Gastrocnemius medialis (tissue), 4 donors: ENCODE measurements around the gene CALN1. TPM values are rescaled to one million over a fixed set of nuclear protein-coding genes. Genes with fewer than 3 reads are reported as not detected.

Source experiments
- ATAC-seq, 2 donors: fragments of 150-250 bp; one replicate each; pipeline ENCODE4 v1.9.1; 2016
- DNase-seq, 2 donors: peaks; one replicate each; pipeline ENCODE4 v3.0.0-alpha.2; 2019
- H3K27ac ChIP-seq, 4 donors: fragments of 200-600 bp; sonication (generic); 1 replicate in 1 of 4; 2 replicates in 3 of 4; pipeline ENCODE4 v1.5.1; 2016 to 2018; ENCODE audit warnings: mild to moderate bottlenecking in 2 of 4, moderate library complexity in 1 of 4
- H3K27me3 ChIP-seq, 3 donors: fragments of 200-600 bp; sonication (generic) in 2 of 3; 1 replicate in 1 of 3; 2 replicates in 2 of 3; pipeline versions ENCODE4 v1.5.1 to v1.6.0; 2016 to 2019; ENCODE audit warnings: mild to moderate bottlenecking in 1 of 3, moderate library complexity in 1 of 3
- H3K36me3 ChIP-seq, 2 donors: fragments of 200-600 bp; sonication (generic) in 1 of 2; one replicate each; pipeline ENCODE4 v1.5.1; 2017 to 2018
- H3K4me1 ChIP-seq, 2 donors: fragments of 200-600 bp; sonication (generic) in 1 of 2; one replicate each; pipeline ENCODE4 v1.5.1; 2016 to 2017; ENCODE audit warnings: mild to moderate bottlenecking in 2 of 2
- H3K4me3 ChIP-seq, 4 donors: fragments of 200-600 bp; sonication (generic) in 3 of 4; 1 replicate in 1 of 4; 2 replicates in 3 of 4; pipeline ENCODE4 v1.5.1; 2016 to 2019; ENCODE audit warnings: mild to moderate bottlenecking in 2 of 4
- H3K9me3 ChIP-seq, 3 donors: fragments of 200-600 bp; sonication (generic) in 2 of 3; 1 replicate in 1 of 3; 2 replicates in 2 of 3; pipeline ENCODE4 v1.5.1; 2016 to 2019
- POLR2A ChIP-seq, 2 donors: fragments of 450-650 bp; IDR thresholded peaks; one replicate each; pipeline ENCODE4 v1.6.1; 2017; ENCODE audit warnings: antibody characterized with exemption in 2 of 2, mild to moderate bottlenecking in 2 of 2, moderate library complexity in 2 of 2
- in situ Hi-C, 4 donors: fragments of 200-750 bp; cut with MboI; loops; one replicate each; pipeline versions ENCODE4 v1.15.0 to v1.8.0; 2017; ENCODE audit warnings: low sequenced_read_pairs in 4 of 4
- intact Hi-C: fragments of 100-400 bp; cut with DNase I; formaldehyde crosslinking; loops from one replicate; pipeline ENCODE4 v1.15.1; 2023; ENCODE audit warnings: low total_unique reads
- total RNA-seq, 4 donors: library from RNA; depleted of rRNA; stranded (reverse); fragments of >200 nt; gene quantifications; one replicate each; pipeline versions ENCODE4 v1.1.0 to v1.2.3, GENCODE V29; 2016
- TF ChIP-seq, protein P1 (sequence below), 5 experiments: fragments of 450-650 bp in 3 of 5; fragments of 200-600 bp in 2 of 5; sonication (generic) in 2 of 5; IDR thresholded peaks in 4 of 5; conservative IDR thresholded peaks in 1 of 5; 1 replicate in 4 of 5; 2 replicates in 1 of 5; pipeline ENCODE4 v1.5.1; 2016 to 2019; ENCODE audit warnings: antibody characterized with exemption in 5 of 5, mild to moderate bottlenecking in 3 of 5, moderate library complexity in 3 of 5

Gene CALN1
- total RNA-seq, 4 donors from 2014 or later = not detected

- Histone ChIP-seq H3K36me3 (no peaks in the 10 kb centered on the region), H3K4me1 (no peaks in the 10 kb centered on the region), H3K27me3 (no peaks in the 10 kb centered on the region), H3K27ac (no peak overlapping the region), H3K4me3 (no peak overlapping the region), H3K9me3 (no peaks in the 10 kb centered on the region)
- in situ Hi-C loops = no loop called here
- DNase-seq (no peak), ATAC-seq (no peak)
- no peak for TF ChIP-seq POLR2A (IDR thresholded peaks at IDR 0.05)
- TF ChIP-seq, protein P1, sequence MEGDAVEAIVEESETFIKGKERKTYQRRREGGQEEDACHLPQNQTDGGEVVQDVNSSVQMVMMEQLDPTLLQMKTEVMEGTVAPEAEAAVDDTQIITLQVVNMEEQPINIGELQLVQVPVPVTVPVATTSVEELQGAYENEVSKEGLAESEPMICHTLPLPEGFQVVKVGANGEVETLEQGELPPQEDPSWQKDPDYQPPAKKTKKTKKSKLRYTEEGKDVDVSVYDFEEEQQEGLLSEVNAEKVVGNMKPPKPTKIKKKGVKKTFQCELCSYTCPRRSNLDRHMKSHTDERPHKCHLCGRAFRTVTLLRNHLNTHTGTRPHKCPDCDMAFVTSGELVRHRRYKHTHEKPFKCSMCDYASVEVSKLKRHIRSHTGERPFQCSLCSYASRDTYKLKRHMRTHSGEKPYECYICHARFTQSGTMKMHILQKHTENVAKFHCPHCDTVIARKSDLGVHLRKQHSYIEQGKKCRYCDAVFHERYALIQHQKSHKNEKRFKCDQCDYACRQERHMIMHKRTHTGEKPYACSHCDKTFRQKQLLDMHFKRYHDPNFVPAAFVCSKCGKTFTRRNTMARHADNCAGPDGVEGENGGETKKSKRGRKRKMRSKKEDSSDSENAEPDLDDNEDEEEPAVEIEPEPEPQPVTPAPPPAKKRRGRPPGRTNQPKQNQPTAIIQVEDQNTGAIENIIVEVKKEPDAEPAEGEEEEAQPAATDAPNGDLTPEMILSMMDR (IDR thresholded peaks at IDR 0.05 in 4 of 5, conservative IDR thresholded peaks at IDR 0.05 in 1 of 5) = no peak
- intact Hi-C loops = no loop called here
Measured at GRCh38 chr7:72099784-72100183, 312.4 kb downstream of the CALN1 start.

DNA sequence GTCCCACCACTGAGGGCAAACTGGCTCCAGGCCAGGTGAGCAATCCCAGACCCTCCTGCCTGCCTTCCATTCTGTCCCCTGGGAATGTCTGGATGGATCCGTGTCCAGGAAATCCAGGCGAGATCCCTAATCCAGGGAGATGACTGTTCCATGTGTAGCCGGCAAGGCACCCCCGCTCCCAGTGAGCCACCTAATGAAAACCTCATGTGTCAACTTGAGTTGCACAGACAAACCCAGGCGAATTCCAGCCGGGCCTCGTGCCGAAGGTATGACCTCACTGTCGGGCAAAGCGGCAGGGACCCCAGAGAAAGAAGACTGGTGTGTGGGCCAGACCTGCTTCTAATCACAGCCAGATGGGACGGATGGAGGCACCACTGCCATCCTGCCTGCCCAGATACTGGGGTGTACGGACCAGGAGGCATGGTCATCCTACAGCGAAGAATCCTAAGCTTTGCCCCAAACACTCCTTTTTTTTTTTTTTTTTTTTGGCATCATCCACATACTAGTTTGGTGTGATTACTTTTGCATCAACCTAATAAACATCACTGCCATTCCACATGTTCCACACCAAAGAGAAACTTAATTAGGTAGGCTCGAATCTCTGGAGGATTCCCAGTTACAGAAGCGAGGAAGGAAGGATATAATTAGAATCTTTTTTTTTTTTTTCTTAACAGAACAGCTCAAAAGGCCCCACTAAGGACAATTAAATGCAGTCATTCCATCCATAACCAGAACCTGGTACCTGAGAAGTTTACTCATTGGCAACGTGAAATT lies 313.1 kb downstream of the CALN1 start:
- DNase-seq = no peak
- in situ Hi-C loops = no loop called here
- Histone ChIP-seq H3K4me3 (no peak overlapping the region), H3K27me3 (no peaks in the 10 kb centered on the region), H3K36me3 (no peaks in the 10 kb centered on the region), H3K9me3 (no peaks in the 10 kb centered on the region), H3K4me1 (no peaks in the 10 kb centered on the region), H3K27ac (no peak overlapping the region)
- ATAC-seq = no peak
- TF ChIP-seq, protein P1 (IDR thresholded peaks at IDR 0.05 in 4 of 5, conservative IDR thresholded peaks at IDR 0.05 in 1 of 5) = no peak
- no peak for TF ChIP-seq POLR2A (IDR thresholded peaks at IDR 0.05)
- intact Hi-C loops = no loop called here

DNA sequence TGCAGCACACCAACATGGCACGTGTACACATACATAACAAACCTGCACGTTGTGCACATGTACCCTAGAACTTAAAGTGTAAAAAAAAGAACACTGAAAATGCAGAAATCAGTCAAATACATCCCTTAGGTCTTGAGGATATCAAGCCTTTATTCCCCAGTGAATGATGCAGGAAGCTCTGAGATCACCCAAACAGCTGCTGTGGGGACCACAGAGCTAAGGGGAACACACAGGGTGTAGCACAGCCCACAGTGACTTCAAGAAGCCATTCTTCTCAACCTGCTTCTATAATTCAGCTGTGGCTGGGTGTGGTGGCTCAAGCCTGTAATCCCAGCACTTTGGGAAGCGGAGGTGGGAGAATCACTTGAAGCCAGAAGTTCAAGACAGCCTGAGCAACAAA lies 314.9 kb downstream of the CALN1 start:
- in situ Hi-C loops (no loop called here), intact Hi-C loops (no loop called here)
- DNase-seq (no peak), ATAC-seq (no peak)
- no peak for TF ChIP-seq POLR2A (IDR thresholded peaks at IDR 0.05)
- TF ChIP-seq, protein P1 (IDR thresholded peaks at IDR 0.05 in 4 of 5, conservative IDR thresholded peaks at IDR 0.05 in 1 of 5) = no peak
- H3K4me1 ChIP-seq = no peaks in the 10 kb centered on the region
- no peaks in the 10 kb centered on the region for H3K9me3 ChIP-seq
- H3K4me3 ChIP-seq = no peak overlapping the region
- H3K36me3 ChIP-seq = no peaks in the 10 kb centered on the region
- H3K27ac ChIP-seq = no peak overlapping the region
- no peaks in the 10 kb centered on the region for H3K27me3 ChIP-seq

DNA sequence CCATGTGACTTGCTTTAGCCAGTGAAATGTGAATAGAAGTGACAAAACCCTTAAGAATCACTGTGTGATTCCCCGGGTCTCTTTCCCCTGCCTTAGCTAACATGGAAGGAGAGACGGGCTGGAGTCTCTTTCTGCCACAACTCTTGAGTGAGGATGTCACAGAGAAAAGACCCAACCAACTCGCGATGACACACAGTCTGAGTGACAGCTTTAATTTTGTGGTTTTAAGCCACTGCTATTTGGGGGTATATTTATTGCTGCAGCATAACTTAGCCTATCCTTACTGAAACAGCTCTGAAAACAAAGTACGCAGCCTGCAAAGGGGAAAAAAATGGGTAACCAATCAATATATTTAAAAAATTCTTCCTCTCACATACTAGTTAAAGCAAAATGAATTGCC lies 319.4 kb downstream of the CALN1 start:
- H3K27me3 ChIP-seq = no peaks in the 10 kb centered on the region
- no peaks in the 10 kb centered on the region for H3K4me1 ChIP-seq
- no peaks in the 10 kb centered on the region for H3K36me3 ChIP-seq
- no peak overlapping the region for H3K4me3 ChIP-seq
- no peaks in the 10 kb centered on the region for H3K9me3 ChIP-seq
- in situ Hi-C loops = no loop called here
- intact Hi-C loops = no loop called here
- ATAC-seq (no peak), DNase-seq (no peak)
- no peak overlapping the region for H3K27ac ChIP-seq
- no peak for TF ChIP-seq POLR2A (IDR thresholded peaks at IDR 0.05)
- TF ChIP-seq, protein P1 (IDR thresholded peaks at IDR 0.05 in 4 of 5, conservative IDR thresholded peaks at IDR 0.05 in 1 of 5) = no peak

GRCh38 chr7:72087926-72088325 lies 324.2 kb downstream of the CALN1 start:
- intact Hi-C loops (no loop called here), in situ Hi-C loops (no loop called here)
- Histone ChIP-seq H3K27ac (no peak overlapping the region), H3K4me1 (no peaks in the 10 kb centered on the region), H3K27me3 (no peaks in the 10 kb centered on the region), H3K4me3 (no peak overlapping the region), H3K36me3 (no peaks in the 10 kb centered on the region), H3K9me3 (no peaks in the 10 kb centered on the region)
- DNase-seq = no peak
- TF ChIP-seq, protein P1 (IDR thresholded peaks at IDR 0.05 in 4 of 5, conservative IDR thresholded peaks at IDR 0.05 in 1 of 5) = no peak
- no peak for TF ChIP-seq POLR2A (IDR thresholded peaks at IDR 0.05)
- ATAC-seq = no peak
